ENCODE measurements around the gene LRFN5.

- TF ChIP-seq, protein P1, sequence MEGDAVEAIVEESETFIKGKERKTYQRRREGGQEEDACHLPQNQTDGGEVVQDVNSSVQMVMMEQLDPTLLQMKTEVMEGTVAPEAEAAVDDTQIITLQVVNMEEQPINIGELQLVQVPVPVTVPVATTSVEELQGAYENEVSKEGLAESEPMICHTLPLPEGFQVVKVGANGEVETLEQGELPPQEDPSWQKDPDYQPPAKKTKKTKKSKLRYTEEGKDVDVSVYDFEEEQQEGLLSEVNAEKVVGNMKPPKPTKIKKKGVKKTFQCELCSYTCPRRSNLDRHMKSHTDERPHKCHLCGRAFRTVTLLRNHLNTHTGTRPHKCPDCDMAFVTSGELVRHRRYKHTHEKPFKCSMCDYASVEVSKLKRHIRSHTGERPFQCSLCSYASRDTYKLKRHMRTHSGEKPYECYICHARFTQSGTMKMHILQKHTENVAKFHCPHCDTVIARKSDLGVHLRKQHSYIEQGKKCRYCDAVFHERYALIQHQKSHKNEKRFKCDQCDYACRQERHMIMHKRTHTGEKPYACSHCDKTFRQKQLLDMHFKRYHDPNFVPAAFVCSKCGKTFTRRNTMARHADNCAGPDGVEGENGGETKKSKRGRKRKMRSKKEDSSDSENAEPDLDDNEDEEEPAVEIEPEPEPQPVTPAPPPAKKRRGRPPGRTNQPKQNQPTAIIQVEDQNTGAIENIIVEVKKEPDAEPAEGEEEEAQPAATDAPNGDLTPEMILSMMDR (IDR thresholded peaks at IDR 0.05), result no peak
- no peak for TF ChIP-seq POLR2AphosphoS5 (IDR thresholded peaks at IDR 0.05; ENCODE audit: low read depth, low read length)
- TF ChIP-seq SIN3A (IDR thresholded peaks at IDR 0.05; ENCODE audit: borderline replicate concordance, insufficient read depth, low read depth, low read length), result no peak
Measured at GRCh38 chr14:41629876-41630275, 23.2 kb downstream of the LRFN5 start.

Measured in Panc1 (cell line).